Erythroblast (primary cell): Measurements from ENCODE around the gene HAUS6.
A peak's percentile ranks its signal among the peaks of the same experiment; 100 is the strongest.
"Not testable (repeated sequence)": the region's sequence is repeated elsewhere in the genome, so short reads cannot be mapped to it uniquely, and the experiment has no call there.

Source experiments
- DNase-seq, 2 experiments: peaks; one replicate each; lab custom pipeline; 2025; lab: John Stamatoyannopoulos, UW
- GATA1 ChIP-seq: IDR thresholded peaks from 2 replicates; pipeline ENCODE4 v1.6.1; 2011; ENCODE audit warnings: low read depth, mild to moderate bottlenecking, control low read depth, low read length, moderate library complexity
- POLR2A ChIP-seq: IDR thresholded peaks from 2 replicates; pipeline ENCODE4 v1.6.1; 2011; ENCODE audit warnings: mild to moderate bottlenecking, low read length

The HAUS6 gene

GRCh38 chr9:19048966-19049916 is 53.5 kb downstream of the HAUS6 start, which contains the start of gene RRAGA:
Gene RRAGA (plus strand): TSS chr9:19049427. CDS start chr9:19049660, 233 bp downstream.
- TF ChIP-seq POLR2A (peak; percentile 99), GATA1 (no peak)
- DNase-seq = peak; percentile 96 to 98

GRCh38 chr9:19036611-19037010 is 66.1 kb downstream of the HAUS6 start:
- no peak for DNase-seq
- TF ChIP-seq GATA1 (no peak), POLR2A (no peak)

- no peak for TF ChIP-seq POLR2A
- TF ChIP-seq GATA1 = no peak
- no peak for DNase-seq
These were observed 69.7 kb downstream of the HAUS6 start, which contains the start of gene SAXO1 for GRCh38 chr9:19033015-19033414. Gene SAXO1 (minus strand): TSS chr9:19033209. CDS start chr9:19032908, 301 bp downstream.

GRCh38 chr9:19032406-19032805 is 70.3 kb downstream of the HAUS6 start:
- DNase-seq = no peak
- TF ChIP-seq GATA1 = no peak
- no peak for TF ChIP-seq POLR2A

GRCh38 chr9:19030899-19031298 is 71.8 kb downstream of the HAUS6 start:
- no peak for DNase-seq

GRCh38 chr9:19028835-19029451 is 73.8 kb downstream of the HAUS6 start:
- peak; percentile 59 to 72 for DNase-seq
- TF ChIP-seq GATA1 (no peak), POLR2A (no peak)

More at GRCh38 chr9:19030899-19031298, 71.8 kb downstream of the HAUS6 start:
- TF ChIP-seq POLR2A (no peak), GATA1 (no peak)

GRCh38 chr9:19027825-19028224 is 74.9 kb downstream of the HAUS6 start:
- no peak for DNase-seq

GRCh38 chr9:19026375-19026774 is 76.3 kb downstream of the HAUS6 start:
- DNase-seq = no peak
- no peak for TF ChIP-seq GATA1
- no peak for TF ChIP-seq POLR2A

More at GRCh38 chr9:19027825-19028224, 74.9 kb downstream of the HAUS6 start:
- TF ChIP-seq POLR2A (no peak), GATA1 (no peak)

GRCh38 chr9:19023078-19023477 is 79.6 kb downstream of the HAUS6 start:
- no peak for DNase-seq
- TF ChIP-seq GATA1 = no peak
- no peak for TF ChIP-seq POLR2A

GRCh38 chr9:19022206-19022605 is 80.5 kb downstream of the HAUS6 start:
- TF ChIP-seq GATA1 (no peak), POLR2A (no peak)
- DNase-seq = no peak

- DNase-seq = not testable (repeated sequence)
These were observed 81.1 kb downstream of the HAUS6 start for GRCh38 chr9:19021649-19022048.

GRCh38 chr9:19020886-19021455 is 81.7 kb downstream of the HAUS6 start:
- no peak for DNase-seq
- no peak for TF ChIP-seq POLR2A
- TF ChIP-seq GATA1 = no peak

GRCh38 chr9:19018201-19018600 is 84.5 kb downstream of the HAUS6 start:
- no peak for DNase-seq

More at GRCh38 chr9:19018201-19018600, 84.5 kb downstream of the HAUS6 start:
- TF ChIP-seq POLR2A (no peak), GATA1 (no peak)
